Brain pericyte (primary cell): Measurements from ENCODE around the gene TMEM163.
"Not testable (repeated sequence)": the region's sequence is repeated elsewhere in the genome, so short reads cannot be mapped to it uniquely, and the experiment has no call there.

Source experiments
- DNase-seq: peaks from one replicate; pipeline ENCODE4 v3.0.0-alpha.2; 2012; ENCODE audit warnings: low read depth, low spot score

Gene TMEM163

GRCh38 chr2:134723742-134724141 lies 4.9 kb upstream of the TMEM163 start:
- DNase-seq, result not testable (repeated sequence)

- DNase-seq, result no peak
Observed at GRCh38 chr2:134722728-134723127, 3.9 kb upstream of the TMEM163 start.

GRCh38 chr2:134721596-134721995 lies 2.8 kb upstream of the TMEM163 start:
- no peak for DNase-seq

- DNase-seq, result no peak
Observed at GRCh38 chr2:134718023-134718816, 580 bp downstream of the TMEM163 start.

- no peak for DNase-seq
Observed at GRCh38 chr2:134717286-134718022, 1.3 kb downstream of the TMEM163 start.

GRCh38 chr2:134716721-134717243 lies 2.0 kb downstream of the TMEM163 start:
- no peak for DNase-seq

- no peak for DNase-seq
Observed at GRCh38 chr2:134715932-134716643, 2.7 kb downstream of the TMEM163 start.

GRCh38 chr2:134714228-134714627 lies 4.6 kb downstream of the TMEM163 start:
- DNase-seq, result no peak

GRCh38 chr2:134713606-134714005 lies 5.2 kb downstream of the TMEM163 start:
- no peak for DNase-seq

- DNase-seq, result no peak
Observed at GRCh38 chr2:134713176-134713575, 5.6 kb downstream of the TMEM163 start.

- DNase-seq, result no peak
Observed at GRCh38 chr2:134712736-134713135, 6.1 kb downstream of the TMEM163 start.

- no peak for DNase-seq
Observed at GRCh38 chr2:134712299-134712698, 6.5 kb downstream of the TMEM163 start.

- DNase-seq, result no peak
Observed at GRCh38 chr2:134711692-134712091, 7.1 kb downstream of the TMEM163 start.

GRCh38 chr2:134707330-134707676 lies 11.5 kb downstream of the TMEM163 start:
- no peak for DNase-seq

GRCh38 chr2:134706587-134707329 lies 12.0 kb downstream of the TMEM163 start:
- no peak for DNase-seq

- DNase-seq, result no peak
Observed at GRCh38 chr2:134705861-134706586, 12.8 kb downstream of the TMEM163 start.

- DNase-seq, result no peak
Observed at GRCh38 chr2:134704173-134704572, 14.6 kb downstream of the TMEM163 start.

- no peak for DNase-seq
Observed at GRCh38 chr2:134703426-134703825, 15.4 kb downstream of the TMEM163 start.

- no peak for DNase-seq
Observed at GRCh38 chr2:134700730-134701129, 18.1 kb downstream of the TMEM163 start.

GRCh38 chr2:134694411-134694810 lies 24.4 kb downstream of the TMEM163 start:
- no peak for DNase-seq
